Heart right ventricle (tissue), 16 donors: ENCODE data around the gene PPP1R2C. TPM values are rescaled to one million over a fixed set of nuclear protein-coding genes. Genes with fewer than 3 reads are reported as not detected.

Experiments used
- ATAC-seq, 8 donors: fragments of 200-7000 bp; cut with Tn5 transposase; one replicate each; pipeline ENCODE4 v1.9.1; 2020; ENCODE audit warnings: mild to moderate bottlenecking in 8 of 8, moderate library complexity in 8 of 8, moderate number of reproducible peaks in 1 of 8
- DNase-seq, 2 donors: peaks; one replicate each; pipeline ENCODE4 v3.0.0-alpha.2; 2020
- H3K27ac ChIP-seq, 10 donors: fragments of 200-600 bp; sonication (generic) in 2 of 10; one replicate each; pipeline versions ENCODE4 v1.5.0 to v1.8.0; 2020 to 2022; ENCODE audit warnings: mild to moderate bottlenecking in 3 of 10
- H3K27me3 ChIP-seq, 7 donors: fragments of 200-600 bp; one replicate each; pipeline ENCODE4 v1.8.0; 2021 to 2022; ENCODE audit warnings: mild to moderate bottlenecking in 2 of 7
- H3K36me3 ChIP-seq, 9 donors: fragments of 200-600 bp; sonication (generic) in 1 of 9; one replicate each; pipeline versions ENCODE4 v1.5.0 to v1.8.0; 2020 to 2022; ENCODE audit warnings: mild to moderate bottlenecking in 2 of 9
- H3K4me1 ChIP-seq, 9 donors: fragments of 200-600 bp; sonication (generic) in 1 of 9; one replicate each; pipeline versions ENCODE4 v1.5.0 to v1.8.0; 2020 to 2022; ENCODE audit warnings: mild to moderate bottlenecking in 4 of 9
- H3K4me3 ChIP-seq, 10 donors: fragments of 200-600 bp; sonication (generic) in 2 of 10; one replicate each; pipeline versions ENCODE4 v1.5.0 to v1.8.0; 2020 to 2022; ENCODE audit warnings: mild to moderate bottlenecking in 7 of 10, moderate library complexity in 2 of 10
- H3K9me3 ChIP-seq, 11 donors: fragments of 200-600 bp in 10 of 11; sonication (generic) in 2 of 11; one replicate each; pipeline versions ENCODE4 v1.5.0 to v1.8.0; 2013 to 2022; ENCODE audit warnings: mild to moderate bottlenecking in 2 of 11, control low read depth in 1 of 11, moderate library complexity in 1 of 11
- WGBS, 2 donors: extraction: QIAGEN DNeasy Blood & Tissue Kit; methylation state at CpG; one replicate each; pipeline ENCODE4 v1.1.7; 2013; ENCODE audit warnings: inconsistent platforms in 1 of 2; 5-methylcytosine and 5-hydroxymethylcytosine counted together
- intact Hi-C, 10 donors: fragments of 100-400 bp; cut with DNase I; formaldehyde crosslinking; loops; one replicate each; pipeline versions ENCODE4 v1.11.1 to v1.14.2; 2022
- polyA plus RNA-seq, 2 donors: library from polyadenylated mRNA; stranded (reverse); fragments of 200-250 nt; gene quantifications; one replicate each; pipeline ENCODE4 v1.2.3, GENCODE V29; 2013
- total RNA-seq, 10 donors: library from RNA; stranded (reverse); fragmentation: NEBNext Ultra II Directional in 3 of 10; extraction: Animal tissue kit (Norgen Biotek cat#: 25700) in 3 of 10; gene quantifications; one replicate each; pipeline versions ENCODE4 v1.2.1 to v1.2.4, GENCODE V29; 2021 to 2023
- TF ChIP-seq, protein P1 (sequence below), 9 donors: fragments of 200-600 bp; sonication (generic) in 2 of 9; IDR thresholded peaks; one replicate each; pipeline versions ENCODE4 v1.5.0 to v1.8.0; 2021 to 2022; ENCODE audit warnings: antibody characterized with exemption in 9 of 9, mild to moderate bottlenecking in 5 of 9, moderate library complexity in 1 of 9
- donor health status: Arrhythmogenic right ventricular cardiomyopathy.
- donor health status: ischemic (EF 13 %, LVEDD 7.1; RV severe dilation, severe dysfunction).
- donor health status: healthy with polysubstance abuse.
- donor health status: DM: no; HTN: yes; CAD: no.
- donor health status: DM: no; HTN: no; CAD: no.
- donor health status: ischemic (EF 25% LVEDD 6.9; RV normal size, moderate dysfunction).
- donor health status: ischemic (EF 25% LVEDD 5.7; RV mildly dilated, moderate dysfunction).
- donor health status: healthy.
- donor health status: DM: yes; HTN: yes; CAD: no.
- donor health status: Ischemic cardiomyopathy.
- donor health status: ischemic (EF 35%, LVEDD 5.7; RV mildly dilated, moderate dysfunction).
- donor health status: nonischemic (EF 11% LVEDD 7.7; RV severe dilation, severe dysfunction).
- donor health status: DM: yes; HTN: yes; CAD: no.
- donor health status: PGD.
- donor health status: ischemic (EF 29% LVEDD 5.4; RV normal size, mild dysfunction).
- donor health status: nonischemic (EF 23%, LVEDD 6.1; RV moderate dilation, normal function).

The PPP1R2C gene
- total and polyA plus RNA-seq, 12 donors, result not detected

DNA sequence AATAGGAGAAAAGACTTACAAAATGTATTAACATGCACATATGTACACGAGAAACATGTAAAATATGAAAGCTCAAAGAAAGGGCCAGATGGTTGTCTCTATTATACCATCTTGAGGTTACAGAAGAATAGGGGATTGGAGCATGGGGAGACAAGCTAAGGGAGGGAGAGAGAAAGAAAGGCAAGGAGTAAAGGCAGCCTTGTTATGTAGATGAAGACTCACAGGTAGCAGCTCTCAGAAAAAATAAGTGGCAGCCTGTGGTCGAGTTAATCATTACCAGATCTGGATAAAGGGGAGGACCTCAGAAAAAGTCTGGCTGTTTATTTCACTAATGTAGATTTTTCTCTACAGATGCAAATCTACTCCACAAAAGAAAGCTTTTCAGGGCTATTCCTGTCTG, 26.6 kb upstream of the PPP1R2C start:
- Histone ChIP-seq H3K27me3 (peaks cover 0 to 27% (median 0%) of the 10 kb centered on the region in 7 donors), H3K9me3 (no peaks in the 10 kb centered on the region), H3K4me1 (no peaks in the 10 kb centered on the region), H3K36me3 (no peaks in the 10 kb centered on the region), H3K4me3 (no peak overlapping the region), H3K27ac (no peak overlapping the region)
- intact Hi-C loops, result no loop called here
- DNase-seq (no peak), ATAC-seq (no peak)
- WGBS, 2 donors, result 69 to 79% methylated on average over 2 of the region's 2 CpGs
- TF ChIP-seq, protein P1, sequence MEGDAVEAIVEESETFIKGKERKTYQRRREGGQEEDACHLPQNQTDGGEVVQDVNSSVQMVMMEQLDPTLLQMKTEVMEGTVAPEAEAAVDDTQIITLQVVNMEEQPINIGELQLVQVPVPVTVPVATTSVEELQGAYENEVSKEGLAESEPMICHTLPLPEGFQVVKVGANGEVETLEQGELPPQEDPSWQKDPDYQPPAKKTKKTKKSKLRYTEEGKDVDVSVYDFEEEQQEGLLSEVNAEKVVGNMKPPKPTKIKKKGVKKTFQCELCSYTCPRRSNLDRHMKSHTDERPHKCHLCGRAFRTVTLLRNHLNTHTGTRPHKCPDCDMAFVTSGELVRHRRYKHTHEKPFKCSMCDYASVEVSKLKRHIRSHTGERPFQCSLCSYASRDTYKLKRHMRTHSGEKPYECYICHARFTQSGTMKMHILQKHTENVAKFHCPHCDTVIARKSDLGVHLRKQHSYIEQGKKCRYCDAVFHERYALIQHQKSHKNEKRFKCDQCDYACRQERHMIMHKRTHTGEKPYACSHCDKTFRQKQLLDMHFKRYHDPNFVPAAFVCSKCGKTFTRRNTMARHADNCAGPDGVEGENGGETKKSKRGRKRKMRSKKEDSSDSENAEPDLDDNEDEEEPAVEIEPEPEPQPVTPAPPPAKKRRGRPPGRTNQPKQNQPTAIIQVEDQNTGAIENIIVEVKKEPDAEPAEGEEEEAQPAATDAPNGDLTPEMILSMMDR (IDR thresholded peaks at IDR 0.05), result no peak

DNA sequence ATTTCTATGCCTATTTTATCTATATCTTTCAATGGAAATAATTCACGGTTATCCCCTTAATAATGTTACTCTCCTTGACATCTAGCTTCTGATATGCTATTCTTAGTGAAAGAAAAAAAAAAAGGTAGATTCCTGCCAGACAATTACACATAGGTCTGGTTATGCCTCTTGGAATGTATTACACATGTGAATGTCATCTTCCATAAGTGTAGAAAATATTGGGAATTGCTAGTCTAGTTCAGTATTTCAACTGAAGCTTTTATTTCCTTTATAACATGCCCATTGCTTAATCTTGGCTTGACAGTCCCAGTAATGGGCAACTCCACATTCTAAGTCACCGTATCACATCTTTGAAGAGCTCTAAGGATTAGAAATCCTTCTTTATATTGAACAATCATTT, 25.4 kb upstream of the PPP1R2C start:
- no peak for ATAC-seq
- WGBS, 2 donors, result 48 to 59% methylated on average over 2 of the region's 2 CpGs
- Histone ChIP-seq H3K4me1 (no peaks in the 10 kb centered on the region), H3K36me3 (no peaks in the 10 kb centered on the region), H3K9me3 (peaks cover 0 to 3% (median 0%) of the 10 kb centered on the region in 11 donors), H3K27me3 (peaks cover 0 to 27% (median 0%) of the 10 kb centered on the region in 7 donors), H3K4me3 (no peak overlapping the region), H3K27ac (no peak overlapping the region)
- intact Hi-C loops, result no loop called here
- TF ChIP-seq, protein P1 (IDR thresholded peaks at IDR 0.05), result no peak
- no peak for DNase-seq

DNA sequence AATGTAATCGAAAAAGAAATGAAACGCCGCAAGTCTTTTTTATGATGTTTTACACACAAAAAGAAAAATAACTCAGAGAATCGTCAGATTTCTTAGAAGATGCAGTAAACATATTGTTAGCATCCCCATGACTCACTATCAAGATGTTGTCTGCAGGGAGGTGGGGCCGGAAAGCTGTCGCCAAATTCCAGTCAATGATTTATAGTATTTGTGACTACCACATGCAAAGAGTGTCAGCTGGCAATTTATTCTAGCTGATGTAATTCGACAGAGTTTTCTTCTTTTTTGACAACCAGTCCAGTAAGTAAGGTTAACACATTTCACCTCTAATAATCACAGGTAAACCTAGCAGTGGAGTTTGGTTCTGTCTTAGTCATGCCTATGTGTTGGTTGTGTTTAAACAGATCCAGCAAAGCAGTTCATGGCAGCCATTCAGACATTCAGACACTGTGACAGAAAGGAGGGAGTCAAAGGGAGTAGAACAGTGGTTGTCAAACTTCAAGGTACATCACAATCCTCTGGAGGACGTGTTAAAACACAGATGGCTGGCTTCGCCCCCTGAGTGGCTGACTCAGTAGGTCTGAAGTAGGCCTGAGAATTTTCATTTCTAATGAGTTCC, 19.8 kb upstream of the PPP1R2C start:
- no peaks in the 10 kb centered on the region for H3K4me1 ChIP-seq
- no peak overlapping the region for H3K27ac ChIP-seq
- TF ChIP-seq, protein P1 (IDR thresholded peaks at IDR 0.05), result no peak
- WGBS, 2 donors, result 81 to 91% methylated on average over 9 of the region's 9 CpGs
- no peaks in the 10 kb centered on the region for H3K36me3 ChIP-seq
- peaks cover 0 to 10% (median 0%) of the 10 kb centered on the region in 11 donors for H3K9me3 ChIP-seq
- DNase-seq (no peak), ATAC-seq (no peak)
- H3K4me3 ChIP-seq, result no peak overlapping the region
- intact Hi-C loops, result no loop called here
- H3K27me3 ChIP-seq, result no peaks in the 10 kb centered on the region

DNA sequence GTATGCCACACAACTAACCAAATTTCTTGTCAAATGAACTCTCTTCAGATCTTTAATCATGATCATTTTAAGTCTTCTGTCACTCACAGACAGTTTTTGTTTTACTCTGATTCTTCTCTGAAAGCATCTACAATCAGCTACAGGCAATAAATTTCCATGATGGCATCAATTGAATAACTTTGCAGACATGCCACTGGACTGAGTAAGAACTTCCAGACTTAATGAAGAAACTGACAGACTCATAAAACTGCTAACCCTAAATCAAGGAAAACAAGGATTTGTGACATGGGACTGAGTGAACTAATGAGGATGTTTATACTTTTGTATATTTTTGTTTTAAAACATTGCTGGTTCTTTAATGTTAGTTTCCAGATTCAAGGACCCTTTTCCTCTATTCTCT, 5.5 kb upstream of the PPP1R2C start:
- TF ChIP-seq, protein P1 (IDR thresholded peaks at IDR 0.05), result no peak
- Histone ChIP-seq H3K27me3 (peaks cover 0 to 17% (median 0%) of the 10 kb centered on the region in 7 donors), H3K36me3 (no peaks in the 10 kb centered on the region), H3K4me1 (no peaks in the 10 kb centered on the region), H3K4me3 (no peak overlapping the region), H3K27ac (no peak overlapping the region), H3K9me3 (peaks cover 0 to 3% (median 0%) of the 10 kb centered on the region in 11 donors)
- DNase-seq (no peak), ATAC-seq (no peak)
- intact Hi-C loops, result no loop called here
